GM23338 (cell line): ENCODE results near the gene OR6K3.

Source experiments
- CTCF ChIP-seq, 2 experiments: fragments of 200-600 bp in 1 of 2; sonication (generic) in 1 of 2; conservative IDR thresholded peaks; 2 replicates each; pipeline versions ENCODE4 v1.5.1 to v1.6.1; 2016 to 2017; ENCODE audit warnings: antibody characterized with exemption in 2 of 2, low read depth in 2 of 2, mild to moderate bottlenecking in 2 of 2, moderate library complexity in 1 of 2
- EZH2phosphoT487 ChIP-seq: fragments of 200-600 bp; sonication (generic); IDR thresholded peaks from one replicate; pipeline ENCODE4 v1.8.1; 2018; ENCODE audit warnings: antibody characterized with exemption; ENCODE audit not compliant: unreplicated experiment
- JUNB ChIP-seq: IDR thresholded peaks from one replicate; pipeline ENCODE4 v1.6.1; 2016; ENCODE audit warnings: antibody characterized with exemption; ENCODE audit not compliant: unreplicated experiment

- TF ChIP-seq JUNB (no peak), CTCF (conservative IDR thresholded peaks at IDR 0.05; ENCODE audit: low read depth in 2 of 2) (no peak), EZH2phosphoT487 (no peak)
Measured at GRCh38 chr1:158689875-158690274, 30.6 kb downstream of the OR6K3 start.
